ENCODE measurements around the gene FCHSD2. TPM values are rescaled to one million over a fixed set of nuclear protein-coding genes. Genes with fewer than 3 reads are reported as not detected.

Gene FCHSD2
- total and polyA plus RNA-seq, 2 of the 13 experiments (the other 11 are each of a cell fraction or from before 2014, with no cell fraction given): 20.5 to 24.8 TPM

DNA sequence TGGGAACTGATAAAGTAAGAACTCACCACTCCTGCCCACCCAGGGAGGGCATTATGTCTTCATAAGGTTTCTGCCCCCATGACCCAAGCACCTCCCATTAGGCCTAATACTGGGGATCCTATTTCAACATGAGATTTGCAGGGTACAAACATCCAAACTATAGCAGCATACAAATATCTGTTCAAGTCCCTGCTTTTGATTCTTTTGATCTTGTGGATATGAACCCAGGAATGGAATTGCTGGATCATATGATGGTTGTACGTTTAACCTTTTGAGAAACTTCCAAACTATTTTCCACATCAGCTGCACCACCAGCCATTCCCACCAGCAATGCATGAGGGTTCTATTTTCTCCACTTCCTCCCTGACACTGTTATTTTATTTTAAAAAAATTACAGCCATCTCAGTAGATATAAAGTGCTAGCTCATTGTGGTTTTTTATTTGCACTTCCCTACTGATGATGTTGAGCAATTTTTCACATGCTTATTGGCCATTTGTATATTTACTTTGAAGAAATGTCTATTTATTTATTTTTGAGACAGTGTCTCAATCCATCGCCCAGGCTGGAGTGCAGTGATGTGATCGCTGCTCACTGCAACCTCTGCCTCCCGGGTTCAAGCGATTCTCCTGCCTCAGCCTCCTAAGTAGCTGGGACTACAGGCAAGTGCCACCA lies 335.0 kb downstream of the FCHSD2 start (continued):
- no peak for TF ChIP-seq E2F2 (CRISPR knock-in tag; IDR thresholded peaks at IDR 0.05; ENCODE audit: borderline replicate concordance)
- TF ChIP-seq FOXK1 (CRISPR knock-in tag; IDR thresholded peaks at IDR 0.05; ENCODE audit: borderline replicate concordance, low read depth): no peak
- TF ChIP-seq ZNF761 (CRISPR knock-in tag; conservative IDR thresholded peaks at IDR 0.05): no peak
- no peak for TF ChIP-seq PRDM10 (CRISPR knock-in tag; IDR thresholded peaks at IDR 0.05; ENCODE audit: low read depth)
- TF ChIP-seq SAP130 (CRISPR knock-in tag; IDR thresholded peaks at IDR 0.05; ENCODE audit: low read depth): peak; percentile 40; the same call in 1 of the 2 replicates
- TF ChIP-seq ZBTB7B (CRISPR knock-in tag; IDR thresholded peaks at IDR 0.05): no peak
- peak; percentile 61 for TF ChIP-seq FOXA1 (IDR thresholded peaks at IDR 0.05)
- TF ChIP-seq FOXA1 (CRISPR knock-in tag; IDR thresholded peaks at IDR 0.05): peak; percentile 59
- TF ChIP-seq, protein P1, sequence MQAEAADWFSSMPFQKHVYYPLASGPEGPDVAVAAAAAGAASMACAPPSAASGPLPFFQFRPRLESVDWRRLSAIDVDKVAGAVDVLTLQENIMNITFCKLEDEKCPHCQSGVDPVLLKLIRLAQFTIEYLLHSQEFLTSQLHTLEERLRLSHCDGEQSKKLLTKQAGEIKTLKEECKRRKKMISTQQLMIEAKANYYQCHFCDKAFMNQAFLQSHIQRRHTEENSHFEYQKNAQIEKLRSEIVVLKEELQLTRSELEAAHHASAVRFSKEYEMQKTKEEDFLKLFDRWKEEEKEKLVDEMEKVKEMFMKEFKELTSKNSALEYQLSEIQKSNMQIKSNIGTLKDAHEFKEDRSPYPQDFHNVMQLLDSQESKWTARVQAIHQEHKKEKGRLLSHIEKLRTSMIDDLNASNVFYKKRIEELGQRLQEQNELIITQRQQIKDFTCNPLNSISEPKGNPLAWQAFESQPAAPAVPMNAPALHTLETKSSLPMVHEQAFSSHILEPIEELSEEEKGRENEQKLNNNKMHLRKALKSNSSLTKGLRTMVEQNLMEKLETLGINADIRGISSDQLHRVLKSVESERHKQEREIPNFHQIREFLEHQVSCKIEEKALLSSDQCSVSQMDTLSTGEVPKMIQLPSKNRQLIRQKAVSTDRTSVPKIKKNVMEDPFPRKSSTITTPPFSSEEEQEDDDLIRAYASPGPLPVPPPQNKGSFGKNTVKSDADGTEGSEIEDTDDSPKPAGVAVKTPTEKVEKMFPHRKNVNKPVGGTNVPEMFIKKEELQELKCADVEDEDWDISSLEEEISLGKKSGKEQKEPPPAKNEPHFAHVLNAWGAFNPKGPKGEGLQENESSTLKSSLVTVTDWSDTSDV (CRISPR knock-in tag; IDR thresholded peaks at IDR 0.05): no peak
- TF ChIP-seq ATF5 (CRISPR knock-in tag; IDR thresholded peaks at IDR 0.05; ENCODE audit: low read depth): no peak
- no peak for TF ChIP-seq EHMT2 (IDR thresholded peaks at IDR 0.05; ENCODE audit: borderline replicate concordance, low read depth, low read length)
- TF ChIP-seq, protein P2, sequence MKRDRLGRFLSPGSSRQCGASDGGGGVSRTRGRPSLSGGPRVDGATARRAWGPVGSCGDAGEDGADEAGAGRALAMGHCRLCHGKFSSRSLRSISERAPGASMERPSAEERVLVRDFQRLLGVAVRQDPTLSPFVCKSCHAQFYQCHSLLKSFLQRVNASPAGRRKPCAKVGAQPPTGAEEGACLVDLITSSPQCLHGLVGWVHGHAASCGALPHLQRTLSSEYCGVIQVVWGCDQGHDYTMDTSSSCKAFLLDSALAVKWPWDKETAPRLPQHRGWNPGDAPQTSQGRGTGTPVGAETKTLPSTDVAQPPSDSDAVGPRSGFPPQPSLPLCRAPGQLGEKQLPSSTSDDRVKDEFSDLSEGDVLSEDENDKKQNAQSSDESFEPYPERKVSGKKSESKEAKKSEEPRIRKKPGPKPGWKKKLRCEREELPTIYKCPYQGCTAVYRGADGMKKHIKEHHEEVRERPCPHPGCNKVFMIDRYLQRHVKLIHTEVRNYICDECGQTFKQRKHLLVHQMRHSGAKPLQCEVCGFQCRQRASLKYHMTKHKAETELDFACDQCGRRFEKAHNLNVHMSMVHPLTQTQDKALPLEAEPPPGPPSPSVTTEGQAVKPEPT (CRISPR knock-in tag; IDR thresholded peaks at IDR 0.05; ENCODE audit: low read depth): no peak
- no peak for TF ChIP-seq ZNF816 (CRISPR knock-in tag; IDR thresholded peaks at IDR 0.05; ENCODE audit: borderline replicate concordance)
- TF ChIP-seq ZNF720 (CRISPR knock-in tag; IDR thresholded peaks at IDR 0.05): no peak
- TF ChIP-seq KDM1A (CRISPR knock-in tag; IDR thresholded peaks at IDR 0.05): peak; percentile 42; the same call in 1 of the 2 replicates
- TF ChIP-seq ZNF557 (CRISPR knock-in tag; IDR thresholded peaks at IDR 0.05): no peak
- TF ChIP-seq SP2 (CRISPR knock-in tag; IDR thresholded peaks at IDR 0.05): no peak
- TF ChIP-seq FOXA3 (CRISPR knock-in tag; IDR thresholded peaks at IDR 0.05): peak; percentile 57; the same call in 1 of the 2 replicates
- TF ChIP-seq NCOA2 (CRISPR knock-in tag; IDR thresholded peaks at IDR 0.05): no peak
- no peak for TF ChIP-seq KDM4B (CRISPR knock-in tag; IDR thresholded peaks at IDR 0.05)
